ENCODE data around the gene CTAG1A. TPM values are rescaled to one million over a fixed set of nuclear protein-coding genes. Genes with fewer than 3 reads are reported as not detected.
"Not testable (repeated sequence)": the region's sequence is repeated elsewhere in the genome, so short reads cannot be mapped to it uniquely, and the experiment has no call there.

Gene CTAG1A
- total RNA-seq, 3 donors from 2014 or later (not counting 1 experiment from before 2014, with no cell fraction given), result not detected

DNA sequence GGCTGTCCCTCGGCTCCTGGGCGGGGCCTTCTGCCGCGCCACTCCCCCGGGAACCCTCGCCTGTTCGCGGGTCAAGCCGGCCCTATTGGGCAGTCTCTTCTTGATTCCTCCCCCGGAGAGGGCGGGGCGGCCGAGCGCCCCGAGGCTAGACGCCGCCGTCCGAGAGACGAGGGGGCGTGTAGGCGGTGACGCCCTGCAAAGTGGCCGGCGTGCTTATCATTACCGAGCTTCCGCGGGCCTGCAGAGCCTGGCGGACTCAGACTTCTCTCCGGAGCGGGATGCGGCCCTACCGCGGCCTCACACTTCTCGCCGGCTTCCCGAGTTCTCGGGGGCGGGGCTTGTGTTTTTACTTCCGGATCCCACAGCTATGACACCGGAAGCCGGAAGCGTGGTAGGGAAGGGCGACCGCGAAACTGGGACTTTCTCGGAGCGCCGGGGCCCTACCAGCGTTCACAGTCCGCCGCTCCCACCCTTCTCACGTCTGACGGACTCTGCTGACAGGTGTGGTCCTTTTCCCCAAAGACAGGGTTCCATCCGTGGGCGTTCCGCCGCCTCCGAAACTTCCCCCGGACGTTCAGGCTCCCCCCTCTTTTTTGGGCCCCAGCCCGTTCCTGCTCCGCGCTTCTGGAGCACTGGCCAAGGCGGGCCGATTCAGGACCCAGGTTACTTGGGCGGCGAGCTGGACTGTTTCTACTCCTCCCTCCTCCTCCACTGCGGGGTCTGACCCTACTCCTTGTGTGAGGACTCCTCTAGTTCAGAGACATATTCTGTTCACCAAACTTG, 37.5 kb upstream of the CTAG1A start, which contains the start of gene IKBKG:
TSS of gene IKBKG (plus strand) at position 376 of the 783 bp plus-strand sequence. CDS start 4,383 bp downstream, outside the sequence.
- TF ChIP-seq, protein P1, sequence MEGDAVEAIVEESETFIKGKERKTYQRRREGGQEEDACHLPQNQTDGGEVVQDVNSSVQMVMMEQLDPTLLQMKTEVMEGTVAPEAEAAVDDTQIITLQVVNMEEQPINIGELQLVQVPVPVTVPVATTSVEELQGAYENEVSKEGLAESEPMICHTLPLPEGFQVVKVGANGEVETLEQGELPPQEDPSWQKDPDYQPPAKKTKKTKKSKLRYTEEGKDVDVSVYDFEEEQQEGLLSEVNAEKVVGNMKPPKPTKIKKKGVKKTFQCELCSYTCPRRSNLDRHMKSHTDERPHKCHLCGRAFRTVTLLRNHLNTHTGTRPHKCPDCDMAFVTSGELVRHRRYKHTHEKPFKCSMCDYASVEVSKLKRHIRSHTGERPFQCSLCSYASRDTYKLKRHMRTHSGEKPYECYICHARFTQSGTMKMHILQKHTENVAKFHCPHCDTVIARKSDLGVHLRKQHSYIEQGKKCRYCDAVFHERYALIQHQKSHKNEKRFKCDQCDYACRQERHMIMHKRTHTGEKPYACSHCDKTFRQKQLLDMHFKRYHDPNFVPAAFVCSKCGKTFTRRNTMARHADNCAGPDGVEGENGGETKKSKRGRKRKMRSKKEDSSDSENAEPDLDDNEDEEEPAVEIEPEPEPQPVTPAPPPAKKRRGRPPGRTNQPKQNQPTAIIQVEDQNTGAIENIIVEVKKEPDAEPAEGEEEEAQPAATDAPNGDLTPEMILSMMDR (IDR thresholded peaks at IDR 0.05), result no peak
- peak within 1 kb of the TSS; percentile 87 for H3K4me3 ChIP-seq (ENCODE audit: low read length)
- intact Hi-C loops (cut with micrococcal nuclease), result no loop called here
- H3K36me3 ChIP-seq (ENCODE audit: control insufficient read depth, insufficient read depth, low read length), result peaks cover 6% of the 10 kb centered on the region
- H3K9me3 ChIP-seq (ENCODE audit: control insufficient read depth, insufficient read depth, low read length), result no peaks in the 10 kb centered on the region
- DNase-seq, result peak; percentile 90 to 93
- Mint-ChIP-seq H3K27ac (peak within 1 kb of the TSS; percentile 90 to 93), H3K4me3 (peak within 1 kb of the TSS; percentile 87), H3K9me3 (no peaks in the 10 kb centered on the region), H3K4me1 (peaks cover 21 to 51% of the 10 kb centered on the region in 2 donors), H3K36me3 (no peaks in the 10 kb centered on the region), H3K27me3 (ENCODE audit: low read depth in 2 of 2) (no peaks in the 10 kb centered on the region)
- peaks cover 65% of the 10 kb centered on the region for H3K4me1 ChIP-seq (ENCODE audit: control insufficient read depth, insufficient read depth, low read length)
- ATAC-seq, result peak; percentile 79 to 94 (median 81)
- under 1% methylated on average over 69 of the region's 69 CpGs for WGBS (ENCODE audit: insufficient coverage)
- peak within 1 kb of the TSS; percentile 91 for H3K27ac ChIP-seq (ENCODE audit: low read length)
- H3K27me3 ChIP-seq (ENCODE audit: control insufficient read depth, insufficient read depth, low read length), result no peaks in the 10 kb centered on the region

DNA sequence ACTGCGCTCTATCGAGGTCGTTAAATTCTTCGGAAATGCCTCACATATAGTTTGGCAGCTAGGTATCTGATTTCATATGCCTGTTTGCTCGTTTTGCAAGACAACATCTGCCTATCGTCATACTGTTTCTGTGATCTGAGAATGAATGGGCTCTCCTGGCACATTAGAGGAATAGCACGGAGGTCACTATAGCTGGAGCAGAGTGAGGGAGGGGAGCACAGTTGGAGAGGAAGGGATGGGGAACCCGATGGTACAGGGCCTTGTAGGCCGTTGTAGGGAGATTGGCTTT, 37.0 kb upstream of the CTAG1A start:
- Histone ChIP-seq H3K27ac (ENCODE audit: low read length) (peak overlapping the region; percentile 91), H3K4me1 (ENCODE audit: control insufficient read depth, insufficient read depth, low read length) (peaks cover 59% of the 10 kb centered on the region), H3K27me3 (ENCODE audit: control insufficient read depth, insufficient read depth, low read length) (no peaks in the 10 kb centered on the region), H3K9me3 (ENCODE audit: control insufficient read depth, insufficient read depth, low read length) (no peaks in the 10 kb centered on the region), H3K36me3 (ENCODE audit: control insufficient read depth, insufficient read depth, low read length) (peaks cover 6% of the 10 kb centered on the region), H3K4me3 (ENCODE audit: low read length) (peak overlapping the region; percentile 87)
- Mint-ChIP-seq H3K27me3 (ENCODE audit: low read depth in 2 of 2) (no peaks in the 10 kb centered on the region), H3K4me1 (peaks cover 16 to 46% of the 10 kb centered on the region in 2 donors), H3K9me3 (no peaks in the 10 kb centered on the region), H3K36me3 (no peaks in the 10 kb centered on the region), H3K27ac (peak overlapping the region; percentile 87 to 90), H3K4me3 (peak overlapping the region; percentile 87)
- ATAC-seq (no peak), DNase-seq (no peak)
- TF ChIP-seq, protein P1 (IDR thresholded peaks at IDR 0.05), result no peak
- 1% methylated on average over 9 of the region's 9 CpGs for WGBS (ENCODE audit: insufficient coverage)
- intact Hi-C loops (cut with micrococcal nuclease), result no loop called here

DNA sequence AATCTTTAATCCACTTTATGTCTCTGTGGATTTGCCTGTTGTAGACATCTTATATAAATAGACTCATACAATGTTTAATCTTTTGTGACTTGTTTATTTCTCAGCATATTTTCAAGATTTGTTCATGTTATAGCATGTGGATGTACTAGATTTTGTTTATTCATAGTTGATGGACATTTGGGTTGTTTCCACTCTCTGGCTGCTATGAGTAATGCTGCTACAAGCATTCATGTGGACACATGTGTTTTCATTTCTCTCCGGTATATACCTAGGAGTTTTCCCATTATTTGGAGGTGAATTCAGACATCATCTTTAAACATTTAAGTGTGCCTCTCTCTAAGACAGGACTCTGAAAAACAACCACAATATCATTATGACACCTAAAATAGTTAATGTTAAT, 35.2 kb upstream of the CTAG1A start:
- peaks cover 17 to 47% of the 10 kb centered on the region in 2 donors for H3K4me1 Mint-ChIP-seq
- no CpG with 5 or more reads among the region's 1 CpG for WGBS (ENCODE audit: insufficient coverage)
- H3K9me3 Mint-ChIP-seq, result no peaks in the 10 kb centered on the region
- H3K36me3 Mint-ChIP-seq, result no peaks in the 10 kb centered on the region
- intact Hi-C loops (cut with micrococcal nuclease), result no loop called here
- Histone ChIP-seq H3K36me3 (ENCODE audit: control insufficient read depth, insufficient read depth, low read length) (peaks cover 13% of the 10 kb centered on the region), H3K27me3 (ENCODE audit: control insufficient read depth, insufficient read depth, low read length) (no peaks in the 10 kb centered on the region), H3K4me3 (ENCODE audit: low read length) (no peak overlapping the region), H3K4me1 (ENCODE audit: control insufficient read depth, insufficient read depth, low read length) (peaks cover 43% of the 10 kb centered on the region), H3K27ac (ENCODE audit: low read length) (no peak overlapping the region), H3K9me3 (ENCODE audit: control insufficient read depth, insufficient read depth, low read length) (no peaks in the 10 kb centered on the region)
- peak overlapping the region; percentile 67 for H3K4me3 Mint-ChIP-seq
- H3K27ac Mint-ChIP-seq, result peak overlapping the region; percentile 79 to 87
- TF ChIP-seq, protein P1 (IDR thresholded peaks at IDR 0.05), result no peak
- no peak for DNase-seq
- ATAC-seq, result no peak
- no peaks in the 10 kb centered on the region for H3K27me3 Mint-ChIP-seq (ENCODE audit: low read depth in 2 of 2)

DNA sequence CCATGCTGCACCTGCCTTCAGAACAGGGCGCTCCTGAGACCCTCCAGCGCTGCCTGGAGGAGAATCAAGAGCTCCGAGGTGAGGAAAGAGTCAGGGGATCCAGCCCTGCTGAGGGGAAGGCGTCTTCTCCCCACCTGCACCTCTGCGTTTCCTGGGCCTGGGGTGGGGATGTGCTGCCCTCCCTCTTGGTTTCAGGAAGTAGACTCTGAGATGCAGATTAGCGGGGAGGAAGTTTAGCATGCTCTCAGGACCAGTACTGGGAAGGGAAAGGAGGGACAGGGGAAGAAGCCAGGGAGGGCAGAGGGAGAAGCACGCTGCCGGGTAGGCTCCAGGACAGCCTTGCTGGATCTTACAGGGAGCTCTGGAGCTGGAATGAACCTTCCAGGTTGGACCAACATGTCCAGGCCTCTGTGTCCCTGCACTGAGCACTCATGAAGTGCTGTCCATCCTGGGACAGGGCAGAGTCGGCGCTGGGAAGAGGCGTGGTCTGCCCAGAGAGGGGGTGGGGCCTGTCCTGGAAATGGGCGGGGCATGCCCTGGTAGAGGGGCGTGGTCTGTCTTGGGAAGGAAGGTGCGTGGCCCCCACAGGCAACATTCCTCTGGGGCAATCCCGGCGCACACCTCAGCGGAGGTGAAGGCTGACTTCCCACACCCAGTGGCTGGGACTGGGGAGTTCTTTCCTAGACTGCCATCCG, 32.7 kb upstream of the CTAG1A start:
- Histone ChIP-seq H3K36me3 (ENCODE audit: control insufficient read depth, insufficient read depth, low read length) (peaks cover 11% of the 10 kb centered on the region), H3K4me1 (ENCODE audit: control insufficient read depth, insufficient read depth, low read length) (peaks cover 26% of the 10 kb centered on the region)
- H3K27me3 Mint-ChIP-seq (ENCODE audit: low read depth in 2 of 2); H3K9me3 Mint-ChIP-seq; DNase-seq; H3K27me3 ChIP-seq (ENCODE audit: control insufficient read depth, insufficient read depth, low read length); H3K4me3 ChIP-seq (ENCODE audit: low read length); H3K36me3 Mint-ChIP-seq; H3K9me3 ChIP-seq (ENCODE audit: control insufficient read depth, insufficient read depth, low read length); H3K27ac ChIP-seq (ENCODE audit: low read length); ATAC-seq; intact Hi-C loops (cut with micrococcal nuclease); H3K4me3 Mint-ChIP-seq: not testable (repeated sequence)
- peaks cover 17 to 35% of the 10 kb centered on the region in 2 donors for H3K4me1 Mint-ChIP-seq
- peak overlapping the region; percentile 41 to 45 for H3K27ac Mint-ChIP-seq
- WGBS (ENCODE audit: insufficient coverage), result 74% methylated on average over 6 of the region's 18 CpGs

DNA sequence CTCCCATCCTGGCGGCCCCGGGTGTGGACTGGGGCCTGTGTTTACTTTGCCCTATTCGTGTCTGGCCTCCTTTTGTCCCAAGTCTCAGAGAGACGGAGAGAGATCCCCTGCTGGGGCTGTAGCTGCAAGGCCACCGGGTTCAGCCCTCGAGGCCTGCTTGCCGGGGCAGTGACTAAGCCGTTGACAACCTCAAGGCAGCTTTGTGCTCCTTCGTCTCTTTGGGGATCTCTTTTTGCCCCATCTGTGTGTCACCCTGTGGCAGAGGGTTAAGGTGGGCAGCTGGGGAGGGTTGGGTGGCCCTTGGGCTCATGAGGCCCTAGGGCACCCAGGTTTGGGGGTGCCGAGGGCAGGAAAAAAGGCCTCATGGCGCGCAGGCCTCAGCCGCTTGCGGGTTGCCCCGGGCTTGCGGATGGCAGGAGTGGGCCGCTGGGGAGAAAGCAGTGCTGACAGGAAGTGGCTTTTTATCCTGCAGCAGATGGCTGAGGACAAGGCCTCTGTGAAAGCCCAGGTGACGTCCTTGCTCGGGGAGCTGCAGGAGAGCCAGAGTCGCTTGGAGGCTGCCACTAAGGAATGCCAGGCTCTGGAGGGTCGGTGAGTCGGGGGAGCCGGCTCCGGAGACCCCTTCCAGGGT, 26.8 kb upstream of the CTAG1A start:
- DNase-seq; H3K27ac ChIP-seq (ENCODE audit: low read length); intact Hi-C loops (cut with micrococcal nuclease); H3K4me1 Mint-ChIP-seq; H3K4me1 ChIP-seq (ENCODE audit: control insufficient read depth, insufficient read depth, low read length); H3K9me3 Mint-ChIP-seq; H3K4me3 Mint-ChIP-seq; H3K27me3 ChIP-seq (ENCODE audit: control insufficient read depth, insufficient read depth, low read length); H3K36me3 ChIP-seq (ENCODE audit: control insufficient read depth, insufficient read depth, low read length); H3K36me3 Mint-ChIP-seq; H3K27me3 Mint-ChIP-seq (ENCODE audit: low read depth in 2 of 2); H3K4me3 ChIP-seq (ENCODE audit: low read length); H3K9me3 ChIP-seq (ENCODE audit: control insufficient read depth, insufficient read depth, low read length); H3K27ac Mint-ChIP-seq: not testable (repeated sequence)
- ATAC-seq, result peak; percentile 71 to 75 (median 74)
- 58% methylated on average over 5 of the region's 24 CpGs for WGBS (ENCODE audit: insufficient coverage)

Measured in natural killer cell (primary cell).